T-cell (primary cell): ENCODE results near the gene XKR7. TPM values are rescaled to one million over a fixed set of nuclear protein-coding genes. Genes with fewer than 3 reads are reported as not detected.

ENCODE experiments used
- ATAC-seq, 4 experiments: fragments of 200-7000 bp in 3 of 4; fragments of 150-1000 bp in 1 of 4; cut with Tn5 transposase; replicated peaks in 1 of 4; 1 replicate in 3 of 4; 2 replicates in 1 of 4; pipeline ENCODE4 v1.10.0; 2021; ENCODE audit warnings: moderate library complexity in 3 of 4, mild to moderate bottlenecking in 2 of 4, moderate number of reproducible peaks in 1 of 4
- CTCF ChIA-PET, 2 donors: fragments of 300-600 bp; sonication (Branson Sonifier 250); formaldehyde crosslinking; loops; one replicate each; lab custom pipeline; 2022; ENCODE audit warnings: antibody characterized with exemption in 2 of 2; lab: Charles Lee
- POLR2A ChIA-PET, 2 donors: fragments of 300-600 bp; sonication (Branson Sonifier 250); formaldehyde crosslinking; loops; one replicate each; lab custom pipeline; 2022; ENCODE audit warnings: antibody characterized with exemption in 2 of 2; lab: Charles Lee
- DNase-seq, 35 experiments: peaks; one replicate each; pipeline versions ENCODE4 v3.0.0 to v3.0.0-alpha.2; 2013 to 2023
- H3K27ac ChIP-seq: one replicate; pipeline ENCODE4 v1.5.1; 2013; ENCODE audit warnings: low read length
- H3K27me3 ChIP-seq, 2 experiments: replicated peaks in 1 of 2; 1 replicate in 1 of 2; 2 replicates in 1 of 2; pipeline versions ENCODE4 v1.6.1 to v1.7.0; 2013; ENCODE audit warnings: low read length in 1 of 2, mixed read lengths in 1 of 2; ENCODE audit not compliant: control insufficient read depth in 2 of 2, insufficient read depth in 2 of 2; ENCODE audit errors: extremely low read depth in 1 of 2
- H3K36me3 ChIP-seq, 2 donors: 1 replicate in 1 of 2; 2 replicates in 1 of 2; pipeline versions ENCODE4 v1.6.1 to v1.7.0; 2013; ENCODE audit warnings: low read length in 1 of 2; ENCODE audit not compliant: control insufficient read depth in 2 of 2, insufficient read depth in 1 of 2; ENCODE audit errors: extremely low read depth in 1 of 2
- H3K4me1 ChIP-seq, 2 experiments: 1 replicate in 1 of 2; 2 replicates in 1 of 2; pipeline versions ENCODE4 v1.6.1 to v1.7.0; 2013; ENCODE audit warnings: low read length in 2 of 2, mixed read lengths in 1 of 2; ENCODE audit not compliant: insufficient read depth in 2 of 2, control insufficient read depth in 1 of 2; ENCODE audit errors: extremely low read depth in 1 of 2
- H3K4me3 ChIP-seq, 2 donors: 1 replicate in 1 of 2; 2 replicates in 1 of 2; pipeline versions ENCODE4 v1.5.1 to v1.7.0; 2013; ENCODE audit warnings: mild to moderate bottlenecking in 2 of 2, low read length in 1 of 2, moderate library complexity in 1 of 2; ENCODE audit not compliant: control insufficient read depth in 1 of 2; ENCODE audit errors: extremely low read depth in 1 of 2
- H3K9me3 ChIP-seq: 2 replicates; pipeline ENCODE4 v1.7.0; 2013
- H3K27ac Mint-ChIP-seq, 2 donors: one replicate each; pipeline ENCODE4 v1.8.0; 2020 to 2021; ENCODE audit warnings: mild to moderate bottlenecking in 2 of 2, mixed read lengths in 2 of 2
- H3K27me3 Mint-ChIP-seq, 2 donors: one replicate each; pipeline ENCODE4 v1.8.0; 2021 to 2022; ENCODE audit warnings: mixed read lengths in 2 of 2
- H3K36me3 Mint-ChIP-seq: one replicate; pipeline ENCODE4 v1.8.0; 2021; ENCODE audit warnings: mixed read lengths
- H3K4me1 Mint-ChIP-seq, 3 donors: one replicate each; pipeline ENCODE4 v1.8.0; 2020 to 2022; ENCODE audit warnings: mixed read lengths in 3 of 3, mild to moderate bottlenecking in 1 of 3
- H3K4me3 Mint-ChIP-seq, 3 donors: one replicate each; pipeline ENCODE4 v1.8.0; 2020 to 2022; ENCODE audit warnings: mild to moderate bottlenecking in 3 of 3, mixed read lengths in 3 of 3, moderate library complexity in 3 of 3
- H3K9me3 Mint-ChIP-seq, 3 donors: one replicate each; pipeline ENCODE4 v1.8.0; 2020 to 2022; ENCODE audit warnings: mixed read lengths in 3 of 3
- WGBS: methylation state at CpG from one replicate; pipeline ENCODE4 v1.1.5; 2013; ENCODE audit warnings: missing lambda C conversion rate; ENCODE audit not compliant: insufficient coverage; 5-methylcytosine and 5-hydroxymethylcytosine counted together
- total RNA-seq, 35 experiments: library from RNA in 6 of 35; stranded (reverse) in 6 of 35; fragments of 120-200 nt in 1 of 35; gene quantifications; one replicate each; pipeline versions ENCODE4 v1.2.1 to v1.2.4 and lab custom pipeline; 2013 to 2026

XKR7 gene
- total RNA-seq, 5 donors from 2014 or later (not counting 1 experiment from before 2014, with no cell fraction given): not detected

DNA sequence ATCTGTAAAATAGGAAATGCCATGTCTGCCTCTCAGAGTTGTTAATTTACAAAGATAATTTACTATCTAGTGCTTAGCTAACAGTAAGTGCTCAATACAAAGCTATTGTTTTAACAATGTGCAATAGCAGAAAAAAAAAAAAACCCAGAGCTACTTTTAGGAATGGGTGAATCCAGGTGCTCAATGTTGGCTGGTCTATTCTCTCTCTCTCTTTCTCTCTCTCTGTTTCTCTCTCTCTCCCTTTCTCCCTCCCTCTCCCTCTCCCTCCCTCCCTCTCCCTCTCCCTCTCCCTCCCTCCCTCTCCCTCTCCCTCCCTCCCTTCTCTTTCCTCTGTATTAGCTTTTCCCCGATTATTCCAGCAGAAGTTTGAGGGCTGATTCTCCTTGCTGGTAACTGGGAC is 30.1 kb upstream of the XKR7 start:
- H3K27me3 ChIP-seq: peaks cover 0 to 2% of the 10 kb centered on the region in 2 experiments
- no peak overlapping the region for H3K27ac ChIP-seq
- Mint-ChIP-seq H3K9me3 (no peaks in the 10 kb centered on the region), H3K27me3 (no peaks in the 10 kb centered on the region), H3K4me1 (no peaks in the 10 kb centered on the region), H3K4me3 (no peak overlapping the region), H3K27ac (no peak overlapping the region), H3K36me3 (peaks cover 13% of the 10 kb centered on the region)
- no peaks in the 10 kb centered on the region for H3K9me3 ChIP-seq
- ATAC-seq (no peak), DNase-seq (no peak)
- no peak overlapping the region for H3K4me3 ChIP-seq
- no CpG with 5 or more reads among the region's 1 CpG for WGBS
- POLR2A ChIA-PET: no interaction called here
- no peaks in the 10 kb centered on the region for H3K4me1 ChIP-seq
- peaks cover 4 to 5% of the 10 kb centered on the region in 2 donors for H3K36me3 ChIP-seq
- CTCF ChIA-PET: interaction anchor here in 1 of 2 donors (0.6 kb wide), 1 partner anchor 22 kb away, joined by 12 read pairs; no protein-coding TSS in a partner anchor

DNA sequence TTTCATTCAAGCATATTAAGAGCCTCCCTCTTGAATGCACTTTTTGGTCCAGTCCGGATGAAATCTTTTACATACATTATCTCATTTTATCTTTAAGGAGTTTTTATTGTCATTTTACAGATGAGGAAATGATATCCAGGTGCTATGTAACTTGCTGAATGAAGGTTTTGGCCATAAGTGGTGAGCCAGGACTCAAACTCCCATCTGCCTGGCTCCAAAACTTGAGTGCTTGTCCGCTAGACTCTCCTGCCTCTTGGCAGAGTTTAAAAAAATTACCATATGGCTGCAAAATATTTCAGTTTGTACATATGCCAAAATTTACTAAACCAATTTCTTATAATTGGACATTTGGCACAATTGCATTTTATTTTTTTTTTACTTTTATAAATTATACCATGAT is 28.3 kb upstream of the XKR7 start:
- H3K27me3 ChIP-seq: peaks cover 0 to 2% of the 10 kb centered on the region in 2 experiments
- H3K4me1 ChIP-seq: no peaks in the 10 kb centered on the region
- Mint-ChIP-seq H3K27ac (no peak overlapping the region), H3K27me3 (no peaks in the 10 kb centered on the region), H3K4me1 (no peaks in the 10 kb centered on the region), H3K9me3 (no peaks in the 10 kb centered on the region), H3K4me3 (no peak overlapping the region), H3K36me3 (peaks cover 17% of the 10 kb centered on the region)
- DNase-seq: no peak
- H3K9me3 ChIP-seq: no peaks in the 10 kb centered on the region
- ATAC-seq: no peak
- ChIA-PET CTCF (no interaction called here), POLR2A (no interaction called here)
- no CpG with 5 or more reads among the region's 2 CpGs for WGBS
- no peak overlapping the region for H3K27ac ChIP-seq
- no peak overlapping the region for H3K4me3 ChIP-seq
- H3K36me3 ChIP-seq: peaks cover 5 to 18% of the 10 kb centered on the region in 2 donors

DNA sequence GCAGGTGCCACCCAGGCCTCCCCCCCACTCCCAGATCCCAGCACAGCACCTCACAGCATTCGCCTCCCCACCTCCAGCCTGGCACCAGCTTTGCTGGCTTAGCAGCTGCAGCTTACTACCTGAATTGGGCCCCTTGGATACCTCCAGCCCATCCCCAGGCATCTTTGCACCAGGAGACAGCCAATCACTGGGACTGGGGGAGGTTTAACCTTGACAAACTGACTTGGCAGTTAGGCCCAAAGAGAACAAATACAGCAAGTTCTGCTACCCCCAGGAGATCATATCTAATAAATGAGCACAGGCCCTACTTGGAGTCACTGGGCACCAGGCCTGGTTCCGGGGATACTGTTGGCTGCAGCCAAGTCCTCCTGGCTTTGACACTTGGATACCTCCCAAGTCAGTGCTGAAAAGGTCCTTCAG is 24.9 kb upstream of the XKR7 start:
- POLR2A ChIA-PET: no interaction called here

DNA sequence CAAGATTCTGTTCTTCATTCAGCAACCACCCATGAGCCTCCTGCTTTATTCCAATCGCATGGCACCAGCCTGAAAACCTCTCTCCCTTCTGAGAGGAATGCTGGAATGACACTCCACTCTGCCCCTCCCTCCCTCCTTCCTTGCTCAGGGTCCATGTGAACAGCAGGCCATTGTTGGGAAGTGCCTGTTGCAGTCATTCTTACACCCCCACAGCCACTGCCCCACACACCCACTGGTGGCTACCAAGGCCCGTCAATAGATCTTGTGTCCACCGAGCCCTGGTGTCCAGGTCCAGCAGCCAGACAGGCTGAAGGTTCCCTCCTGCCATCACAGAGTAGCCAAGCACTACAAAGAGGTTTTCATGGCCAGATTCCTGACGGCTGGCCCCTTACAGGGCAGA is 22.6 kb upstream of the XKR7 start:
- H3K4me3 Mint-ChIP-seq: no peak overlapping the region
- 92% methylated on average over 2 of the region's 4 CpGs for WGBS
- H3K27ac Mint-ChIP-seq: no peak overlapping the region
- H3K4me3 ChIP-seq: no peak overlapping the region
- ChIA-PET POLR2A (no interaction called here), CTCF (no interaction called here)
- H3K4me1 ChIP-seq: peaks cover 0 to 6% of the 10 kb centered on the region in 2 experiments
- ATAC-seq: no peak
- no peaks in the 10 kb centered on the region for H3K27me3 ChIP-seq
- peaks cover 27 to 68% of the 10 kb centered on the region in 2 donors for H3K36me3 ChIP-seq
- H3K4me1 Mint-ChIP-seq: peaks cover 11 to 17% (median 16%) of the 10 kb centered on the region in 3 donors
- H3K27ac ChIP-seq: no peak overlapping the region
- no peaks in the 10 kb centered on the region for H3K9me3 Mint-ChIP-seq
- no peak for DNase-seq
- no peaks in the 10 kb centered on the region for H3K27me3 Mint-ChIP-seq
- H3K36me3 Mint-ChIP-seq: peaks cover 47% of the 10 kb centered on the region
- H3K9me3 ChIP-seq: no peaks in the 10 kb centered on the region

More for the DNA sequence above, 24.9 kb upstream of the XKR7 start:
- H3K27ac ChIP-seq: no peak overlapping the region
- H3K27me3 ChIP-seq: no peaks in the 10 kb centered on the region
- Mint-ChIP-seq H3K27me3 (no peaks in the 10 kb centered on the region), H3K36me3 (peaks cover 34% of the 10 kb centered on the region), H3K9me3 (no peaks in the 10 kb centered on the region), H3K4me1 (no peaks in the 10 kb centered on the region), H3K27ac (no peak overlapping the region), H3K4me3 (no peak overlapping the region)
- DNase-seq: no peak
- CTCF ChIA-PET: no interaction called here
- ATAC-seq: no peak
- H3K9me3 ChIP-seq: no peaks in the 10 kb centered on the region
- H3K36me3 ChIP-seq: peaks cover 24 to 52% of the 10 kb centered on the region in 2 donors
- WGBS: 89% methylated on average over 1 of the region's 2 CpGs
- H3K4me3 ChIP-seq: no peak overlapping the region
- no peaks in the 10 kb centered on the region for H3K4me1 ChIP-seq

DNA sequence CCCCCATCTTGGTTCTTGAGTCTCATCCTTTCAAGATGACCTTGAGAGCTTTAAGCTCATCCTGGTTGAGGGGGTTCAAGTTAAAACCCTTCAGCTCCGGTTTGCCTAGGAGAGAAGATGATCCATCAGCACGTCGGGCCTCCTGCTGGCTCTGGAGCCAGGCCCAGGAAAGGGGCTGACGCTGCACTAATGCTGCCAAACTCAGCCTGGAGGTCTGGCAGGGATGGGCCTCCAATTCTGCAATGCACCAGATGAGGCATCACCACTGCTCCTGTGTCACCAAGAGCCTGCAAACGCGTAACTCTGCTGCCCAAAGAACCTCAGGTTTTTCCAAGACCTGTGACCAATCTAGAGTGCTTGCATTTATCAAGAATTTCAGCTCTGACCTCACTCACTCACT is 22.2 kb upstream of the XKR7 start:
- H3K27me3 Mint-ChIP-seq: no peaks in the 10 kb centered on the region
- peaks cover 27 to 68% of the 10 kb centered on the region in 2 donors for H3K36me3 ChIP-seq
- CTCF ChIA-PET: no interaction called here
- POLR2A ChIA-PET: no interaction called here
- H3K27ac ChIP-seq: no peak overlapping the region
- no peak overlapping the region for H3K4me3 Mint-ChIP-seq
- no peaks in the 10 kb centered on the region for H3K9me3 ChIP-seq
- H3K27me3 ChIP-seq: no peaks in the 10 kb centered on the region
- ATAC-seq (no peak), DNase-seq (no peak)
- H3K4me1 ChIP-seq: peaks cover under 1 to 11% of the 10 kb centered on the region in 2 experiments
- no peak overlapping the region for H3K27ac Mint-ChIP-seq
- no peaks in the 10 kb centered on the region for H3K9me3 Mint-ChIP-seq
- H3K4me1 Mint-ChIP-seq: peaks cover 16 to 22% (median 21%) of the 10 kb centered on the region in 3 donors
- no peak overlapping the region for H3K4me3 ChIP-seq
- 97% methylated on average over 6 of the region's 6 CpGs for WGBS
- peaks cover 44% of the 10 kb centered on the region for H3K36me3 Mint-ChIP-seq

DNA sequence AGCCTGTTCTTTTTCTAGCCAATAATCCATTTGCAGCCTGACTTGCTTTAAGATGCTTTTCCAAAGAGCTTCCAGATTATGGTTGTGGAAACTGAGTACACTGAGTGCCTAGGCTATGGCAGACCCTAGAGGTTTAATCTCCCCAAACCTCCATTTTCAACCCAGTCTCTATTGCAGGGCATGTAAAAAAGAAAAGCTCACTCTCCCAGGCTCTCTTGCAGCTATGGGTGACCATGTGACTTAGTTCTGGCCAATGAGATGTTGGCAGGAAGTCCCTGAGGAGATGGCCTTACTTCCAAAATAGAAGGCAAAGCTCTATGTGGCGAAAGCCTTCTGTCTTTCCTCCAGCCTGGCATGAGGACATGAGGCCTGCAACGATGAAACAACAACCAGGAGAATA is 19.9 kb upstream of the XKR7 start:
- Histone ChIP-seq H3K27me3 (no peaks in the 10 kb centered on the region), H3K9me3 (no peaks in the 10 kb centered on the region), H3K27ac (no peak overlapping the region), H3K36me3 (peaks cover 22 to 64% of the 10 kb centered on the region in 2 donors), H3K4me3 (no peak overlapping the region), H3K4me1 (peaks cover 4 to 23% of the 10 kb centered on the region in 2 experiments)
- peaks cover 38% of the 10 kb centered on the region for H3K36me3 Mint-ChIP-seq
- CTCF ChIA-PET: no interaction called here
- DNase-seq: no peak
- no peaks in the 10 kb centered on the region for H3K9me3 Mint-ChIP-seq
- peaks cover 31 to 36% (median 34%) of the 10 kb centered on the region in 3 donors for H3K4me1 Mint-ChIP-seq
- H3K27ac Mint-ChIP-seq: no peak overlapping the region
- ATAC-seq: no peak
- POLR2A ChIA-PET: no interaction called here
- no peaks in the 10 kb centered on the region for H3K27me3 Mint-ChIP-seq
- no peak overlapping the region for H3K4me3 Mint-ChIP-seq
- 100% methylated on average over 2 of the region's 2 CpGs for WGBS
